Endothelial cell of hepatic sinusoid (primary cell): ENCODE results near the gene ERICH2.

ENCODE experiments used
- in situ Hi-C: cut with HindIII; loops from 2 replicates; pipeline ENCODE4 v1.10.0; 2017; ENCODE audit warnings: low sequenced_read_pairs

Gene ERICH2

GRCh38 chr2:170815746-170816503, 45.7 kb downstream of the ERICH2 start:
- in situ Hi-C loops = loop anchor here (25.0 kb wide), 1 partner anchor 404 kb away; no protein-coding TSS in a partner anchor

DNA sequence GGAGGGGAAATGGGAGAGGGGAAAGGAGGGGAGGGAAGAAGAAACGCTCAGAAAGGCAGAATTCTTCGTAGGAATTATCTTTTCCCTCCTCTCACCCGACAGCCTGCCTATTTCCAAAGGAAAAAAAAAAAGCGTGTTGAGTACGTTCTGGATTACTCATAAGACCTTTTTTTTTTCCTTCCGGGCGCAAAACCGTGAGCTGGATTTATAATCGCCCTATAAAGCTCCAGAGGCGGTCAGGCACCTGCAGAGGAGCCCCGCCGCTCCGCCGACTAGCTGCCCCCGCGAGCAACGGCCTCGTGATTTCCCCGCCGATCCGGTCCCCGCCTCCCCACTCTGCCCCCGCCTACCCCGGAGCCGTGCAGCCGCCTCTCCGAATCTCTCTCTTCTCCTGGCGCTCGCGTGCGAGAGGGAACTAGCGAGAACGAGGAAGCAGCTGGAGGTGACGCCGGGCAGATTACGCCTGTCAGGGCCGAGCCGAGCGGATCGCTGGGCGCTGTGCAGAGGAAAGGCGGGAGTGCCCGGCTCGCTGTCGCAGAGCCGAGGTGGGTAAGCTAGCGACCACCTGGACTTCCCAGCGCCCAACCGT, 46.4 kb downstream of the ERICH2 start, which contains the start of gene GAD1:
Gene GAD1, plus strand, starts transcription at position 384 of the 589 bp plus-strand sequence. CDS start 1,705 bp downstream, outside the sequence.
- in situ Hi-C loops = loop anchor here (25.0 kb wide), 1 partner anchor 404 kb away; no protein-coding TSS in a partner anchor

DNA sequence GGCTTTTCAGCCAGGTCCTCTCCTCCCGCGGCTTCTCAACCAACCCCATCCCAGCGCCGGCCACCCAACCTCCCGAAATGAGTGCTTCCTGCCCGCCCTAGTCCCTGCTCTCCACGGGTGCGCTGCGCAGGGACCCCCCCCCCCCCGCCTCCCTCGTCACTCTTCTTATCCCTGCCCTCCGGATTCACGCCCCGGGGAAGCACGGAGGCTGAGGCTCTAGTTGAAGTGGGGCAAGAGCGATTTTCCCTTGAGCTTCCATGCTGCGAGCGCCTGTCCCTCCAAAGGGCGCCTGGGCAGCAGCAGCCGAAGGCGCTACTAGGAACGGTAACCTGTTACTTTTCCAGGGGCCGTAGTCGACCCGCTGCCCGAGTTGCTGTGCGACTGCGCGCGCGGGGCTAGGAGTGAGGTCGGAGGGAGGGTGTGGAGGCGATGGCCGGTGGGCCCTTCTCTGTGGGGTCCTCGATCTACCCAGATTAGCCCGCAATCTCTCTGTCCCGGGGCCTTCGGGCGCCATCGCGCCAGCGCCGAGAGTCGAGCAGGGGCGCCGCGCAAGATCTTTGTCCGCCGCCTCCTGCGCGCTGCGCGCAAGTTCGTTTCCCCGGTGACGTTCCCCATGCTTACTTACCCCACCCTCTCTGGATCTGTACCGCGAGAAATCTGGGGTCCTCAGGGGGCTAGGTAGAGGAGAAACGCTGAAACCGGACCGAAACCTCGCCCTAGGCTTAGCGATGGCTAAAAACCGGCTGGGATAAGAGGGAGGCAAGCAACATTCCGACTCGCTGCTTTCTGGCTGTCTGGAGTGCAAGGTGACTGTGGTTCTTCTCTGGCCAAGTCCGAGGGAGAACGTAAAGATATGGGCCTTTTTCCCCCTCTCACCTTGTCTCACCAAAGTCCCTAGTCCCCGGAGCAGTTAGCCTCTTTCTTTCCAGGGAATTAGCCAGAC, 47.2 kb downstream of the ERICH2 start:
- in situ Hi-C loops = loop anchor here (25.0 kb wide), 1 partner anchor 405 kb away; no protein-coding TSS in a partner anchor

DNA sequence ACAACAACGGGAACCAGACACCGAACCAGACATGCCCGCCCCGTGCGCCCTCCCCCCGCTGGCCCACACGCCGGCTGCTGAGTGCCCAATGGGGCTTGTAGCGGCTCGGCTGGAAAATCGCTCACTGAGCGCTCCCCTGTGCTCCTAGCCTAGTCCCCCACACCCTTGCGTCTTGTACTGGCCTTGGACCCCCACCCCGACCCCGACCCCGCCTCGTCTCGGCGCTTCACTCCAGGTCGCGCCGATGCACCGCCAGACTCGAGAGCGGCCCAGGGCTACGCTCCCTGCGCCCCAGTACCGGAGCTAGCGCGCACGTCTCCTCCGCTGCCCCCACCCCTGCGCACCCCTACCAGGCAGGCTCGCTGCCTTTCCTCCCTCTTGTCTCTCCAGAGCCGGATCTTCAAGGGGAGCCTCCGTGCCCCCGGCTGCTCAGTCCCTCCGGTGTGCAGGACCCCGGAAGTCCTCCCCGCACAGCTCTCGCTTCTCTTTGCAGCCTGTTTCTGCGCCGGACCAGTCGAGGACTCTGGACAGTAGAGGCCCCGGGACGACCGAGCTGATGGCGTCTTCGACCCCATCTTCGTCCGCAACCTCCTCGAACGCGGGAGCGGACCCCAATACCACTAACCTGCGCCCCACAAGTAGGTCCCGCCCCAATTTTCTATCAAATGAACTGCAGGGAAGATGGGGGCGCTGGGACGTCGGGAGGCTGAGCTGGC, 48.0 kb downstream of the ERICH2 start:
- in situ Hi-C loops = loop anchor here (25.0 kb wide), 1 partner anchor 406 kb away; no protein-coding TSS in a partner anchor

DNA sequence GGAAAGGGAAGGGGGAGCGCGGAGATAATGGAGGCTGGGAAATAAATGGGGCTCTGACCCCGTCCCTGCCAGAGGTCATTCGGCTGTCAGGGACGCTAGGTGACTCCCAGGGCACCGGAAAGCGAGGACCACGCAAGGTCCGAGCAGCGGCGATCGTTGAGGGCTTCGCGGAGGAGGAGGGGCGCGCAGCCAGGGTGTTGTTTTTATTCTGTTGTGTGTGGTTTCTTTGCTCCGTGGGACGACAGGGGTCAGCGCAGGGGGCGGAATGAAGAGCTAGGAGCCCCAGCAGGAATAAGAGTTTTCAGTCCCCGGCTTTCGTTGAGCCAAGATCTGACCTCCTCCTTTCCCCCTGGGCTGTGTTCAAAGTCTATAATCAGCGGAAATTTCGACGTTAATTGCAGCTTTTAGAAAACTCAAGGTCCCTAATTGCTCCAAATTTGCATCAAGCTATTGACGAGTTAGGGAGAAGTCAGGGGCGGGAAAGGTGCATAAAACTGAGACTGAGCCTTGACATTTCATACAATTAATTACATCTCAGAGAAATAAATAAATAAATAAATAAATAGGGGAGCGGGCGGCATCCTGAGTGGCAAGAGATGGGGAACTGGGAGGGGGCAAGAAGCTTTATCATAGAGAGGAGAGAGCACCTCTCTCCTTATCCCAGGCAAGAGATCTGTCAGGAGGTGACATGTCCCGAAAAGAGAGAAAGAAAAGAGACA, 48.7 kb downstream of the ERICH2 start:
- in situ Hi-C loops = loop anchor here (25.0 kb wide), 1 partner anchor 407 kb away; no protein-coding TSS in a partner anchor

- in situ Hi-C loops = loop anchor here (25.0 kb wide), 1 partner anchor 408 kb away; no protein-coding TSS in a partner anchor
These were observed 49.8 kb downstream of the ERICH2 start for GRCh38 chr2:170819680-170820664.

- in situ Hi-C loops = loop anchor here (25.0 kb wide), 1 partner anchor 409 kb away; no protein-coding TSS in a partner anchor
These were observed 50.8 kb downstream of the ERICH2 start for GRCh38 chr2:170820757-170821530.

DNA sequence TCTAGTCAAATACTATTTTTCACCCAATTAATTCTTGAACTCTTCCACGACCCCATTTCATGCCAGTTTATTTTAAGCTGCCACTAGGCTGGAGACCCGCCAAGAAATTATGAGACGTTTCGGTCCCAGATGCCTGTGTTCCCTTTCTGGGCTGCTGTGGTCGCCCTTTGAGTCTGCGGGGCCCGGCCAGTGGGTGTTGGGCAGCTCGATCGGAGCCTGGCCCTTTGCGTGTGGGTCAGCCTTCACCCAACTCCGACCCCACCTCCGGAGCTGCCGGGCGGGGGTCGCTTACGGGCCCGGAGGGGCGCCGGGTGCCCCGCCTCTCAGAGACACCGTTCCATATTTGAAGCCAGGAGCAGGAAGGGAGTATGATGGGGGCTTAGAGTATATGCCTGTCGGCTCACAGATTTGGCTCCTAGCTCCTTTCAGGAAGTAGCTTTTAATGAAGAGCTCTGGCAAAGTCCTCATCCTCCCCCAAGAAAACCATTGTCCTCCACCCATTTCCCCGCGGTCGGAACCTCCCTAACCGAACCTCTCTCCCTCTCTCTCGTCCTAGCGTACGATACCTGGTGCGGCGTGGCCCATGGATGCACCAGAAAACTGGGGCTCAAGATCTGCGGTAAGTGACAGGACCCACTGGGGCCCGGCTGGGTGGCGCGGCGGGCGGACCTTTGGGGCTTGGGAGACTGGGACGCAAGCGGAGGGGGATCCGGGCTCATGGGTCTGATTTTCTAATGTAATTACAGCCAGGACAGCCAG, 51.5 kb downstream of the ERICH2 start:
- in situ Hi-C loops = loop anchor here (25.0 kb wide), 1 partner anchor 409 kb away; no protein-coding TSS in a partner anchor

GRCh38 chr2:170822290-170823087, 52.3 kb downstream of the ERICH2 start:
- in situ Hi-C loops = loop anchor here (25.0 kb wide), 1 partner anchor 410 kb away; no protein-coding TSS in a partner anchor

- in situ Hi-C loops = loop anchor here (25.0 kb wide), 1 partner anchor 411 kb away; no protein-coding TSS in a partner anchor
These were observed 53.1 kb downstream of the ERICH2 start for GRCh38 chr2:170823088-170823897.

DNA sequence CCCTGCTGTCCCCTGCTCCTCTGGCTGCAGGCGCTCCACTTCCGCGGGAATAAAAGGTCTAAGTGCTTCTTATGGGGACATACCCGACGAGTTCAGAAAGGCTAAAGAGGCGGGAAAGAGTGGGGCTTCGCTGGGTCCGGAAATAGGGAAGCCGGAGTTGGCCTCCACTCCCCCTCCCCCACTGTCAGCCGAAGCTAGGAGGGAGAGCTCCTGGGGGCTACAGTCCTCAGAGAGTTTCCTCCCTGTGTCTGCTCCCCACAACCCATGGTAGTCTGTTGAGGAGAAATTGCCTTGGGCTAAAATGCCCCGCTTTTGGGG, 53.7 kb downstream of the ERICH2 start:
- in situ Hi-C loops = loop anchor here (25.0 kb wide), 1 partner anchor 412 kb away; no protein-coding TSS in a partner anchor

DNA sequence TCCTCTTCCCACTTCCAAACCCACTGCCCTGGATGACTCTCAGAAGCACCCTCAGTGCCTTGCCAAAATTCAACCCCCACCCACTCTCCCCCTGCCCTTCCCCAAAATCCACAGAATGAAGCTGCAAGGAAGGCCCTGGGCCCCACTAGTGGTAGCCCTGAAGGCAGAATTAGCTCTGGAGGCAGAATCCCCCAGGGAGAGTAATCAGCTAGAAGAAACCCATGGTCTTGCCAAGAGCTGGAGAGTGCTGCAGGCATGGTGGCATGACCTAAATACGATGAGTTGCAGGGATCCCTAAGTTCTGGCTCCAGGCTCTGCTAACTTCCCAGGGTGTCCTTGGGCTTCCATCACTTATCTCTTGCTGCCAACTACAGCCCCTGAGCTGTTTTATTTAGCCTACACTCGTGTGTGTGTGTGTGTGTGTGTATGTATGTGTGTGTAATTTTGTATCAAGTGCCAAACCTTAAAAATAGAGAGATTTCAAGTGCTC, 54.4 kb downstream of the ERICH2 start:
- in situ Hi-C loops = loop anchor here (25.0 kb wide), 1 partner anchor 412 kb away; no protein-coding TSS in a partner anchor

- in situ Hi-C loops = no loop called here
These were observed 57.8 kb downstream of the ERICH2 start for GRCh38 chr2:170827841-170828532.

DNA sequence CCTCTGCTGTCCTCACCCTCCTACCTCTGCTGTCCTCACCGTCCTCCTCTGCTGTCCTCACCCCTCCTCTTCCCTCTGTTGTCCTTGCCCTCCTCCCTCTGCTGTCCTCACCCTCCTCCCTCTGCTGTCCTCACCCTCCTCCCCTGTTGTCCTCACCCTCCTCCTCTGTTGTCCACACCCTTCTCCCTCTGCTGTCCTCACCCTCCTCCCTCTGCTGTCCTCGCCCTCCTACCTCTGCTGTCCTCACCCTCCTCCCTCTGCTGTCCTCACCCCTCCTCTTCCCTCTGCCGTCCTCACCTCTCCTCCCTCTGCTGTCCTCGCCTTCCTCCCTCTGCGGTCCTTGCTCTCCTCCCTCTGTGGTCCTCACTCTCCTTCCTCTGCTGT, 58.3 kb downstream of the ERICH2 start:
- in situ Hi-C loops = no loop called here
